ENCODE data around the gene DEXI. TPM values are rescaled to one million over a fixed set of nuclear protein-coding genes. Genes with fewer than 3 reads are reported as not detected.

DEXI gene
- total and polyA plus RNA-seq, 2 of the 13 experiments (the other 11 are each of a cell fraction or from before 2014, with no cell fraction given): 51.5 to 70.4 TPM

DNA sequence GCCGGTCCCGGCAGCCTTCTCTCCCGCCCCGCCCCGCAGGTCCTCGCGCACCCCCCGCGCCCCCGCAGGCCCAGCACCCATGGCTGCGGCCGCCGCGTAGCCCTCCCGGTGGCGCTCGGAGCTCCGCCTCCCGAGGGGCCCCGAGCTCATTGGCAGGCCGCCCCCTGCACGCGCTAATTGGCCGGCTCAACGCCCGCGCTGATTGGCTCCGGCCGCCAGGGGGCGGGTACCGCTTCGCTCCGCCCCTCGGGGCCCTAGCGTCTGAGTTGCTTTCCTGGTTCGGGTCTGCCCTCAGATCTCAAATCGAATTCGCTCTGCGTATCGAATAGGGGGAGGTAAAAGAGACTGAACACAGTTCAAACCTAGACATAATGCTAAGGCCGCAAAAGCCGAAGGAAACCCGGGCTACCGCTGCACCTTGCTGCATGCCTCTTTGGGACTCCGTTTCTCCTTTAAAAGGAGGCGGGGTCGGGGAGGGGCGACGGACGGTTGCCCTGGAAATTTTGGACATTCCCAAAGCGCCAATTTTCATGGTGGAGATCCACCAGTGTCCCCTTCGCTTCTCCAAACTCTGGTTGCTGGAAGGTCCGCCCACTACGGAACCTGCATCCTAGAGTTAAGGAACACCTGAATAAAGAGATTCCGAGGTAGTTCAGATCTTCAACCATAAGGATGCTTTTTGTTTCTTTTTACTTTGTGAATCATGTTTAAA lies at the start of gene DEXI (continued):
- TF ChIP-seq REXO4 (CRISPR knock-in tag; IDR thresholded peaks at IDR 0.05; ENCODE audit: borderline replicate concordance) (no peak), ZNF496 (CRISPR knock-in tag; IDR thresholded peaks at IDR 0.05; ENCODE audit: insufficient replicate concordance) (no peak), EZH2 (conservative IDR thresholded peaks at IDR 0.05; ENCODE audit: low read depth, low read length) (no peak), ZNF7 (CRISPR knock-in tag; IDR thresholded peaks at IDR 0.05) (no peak)
- TF ChIP-seq, protein P1, sequence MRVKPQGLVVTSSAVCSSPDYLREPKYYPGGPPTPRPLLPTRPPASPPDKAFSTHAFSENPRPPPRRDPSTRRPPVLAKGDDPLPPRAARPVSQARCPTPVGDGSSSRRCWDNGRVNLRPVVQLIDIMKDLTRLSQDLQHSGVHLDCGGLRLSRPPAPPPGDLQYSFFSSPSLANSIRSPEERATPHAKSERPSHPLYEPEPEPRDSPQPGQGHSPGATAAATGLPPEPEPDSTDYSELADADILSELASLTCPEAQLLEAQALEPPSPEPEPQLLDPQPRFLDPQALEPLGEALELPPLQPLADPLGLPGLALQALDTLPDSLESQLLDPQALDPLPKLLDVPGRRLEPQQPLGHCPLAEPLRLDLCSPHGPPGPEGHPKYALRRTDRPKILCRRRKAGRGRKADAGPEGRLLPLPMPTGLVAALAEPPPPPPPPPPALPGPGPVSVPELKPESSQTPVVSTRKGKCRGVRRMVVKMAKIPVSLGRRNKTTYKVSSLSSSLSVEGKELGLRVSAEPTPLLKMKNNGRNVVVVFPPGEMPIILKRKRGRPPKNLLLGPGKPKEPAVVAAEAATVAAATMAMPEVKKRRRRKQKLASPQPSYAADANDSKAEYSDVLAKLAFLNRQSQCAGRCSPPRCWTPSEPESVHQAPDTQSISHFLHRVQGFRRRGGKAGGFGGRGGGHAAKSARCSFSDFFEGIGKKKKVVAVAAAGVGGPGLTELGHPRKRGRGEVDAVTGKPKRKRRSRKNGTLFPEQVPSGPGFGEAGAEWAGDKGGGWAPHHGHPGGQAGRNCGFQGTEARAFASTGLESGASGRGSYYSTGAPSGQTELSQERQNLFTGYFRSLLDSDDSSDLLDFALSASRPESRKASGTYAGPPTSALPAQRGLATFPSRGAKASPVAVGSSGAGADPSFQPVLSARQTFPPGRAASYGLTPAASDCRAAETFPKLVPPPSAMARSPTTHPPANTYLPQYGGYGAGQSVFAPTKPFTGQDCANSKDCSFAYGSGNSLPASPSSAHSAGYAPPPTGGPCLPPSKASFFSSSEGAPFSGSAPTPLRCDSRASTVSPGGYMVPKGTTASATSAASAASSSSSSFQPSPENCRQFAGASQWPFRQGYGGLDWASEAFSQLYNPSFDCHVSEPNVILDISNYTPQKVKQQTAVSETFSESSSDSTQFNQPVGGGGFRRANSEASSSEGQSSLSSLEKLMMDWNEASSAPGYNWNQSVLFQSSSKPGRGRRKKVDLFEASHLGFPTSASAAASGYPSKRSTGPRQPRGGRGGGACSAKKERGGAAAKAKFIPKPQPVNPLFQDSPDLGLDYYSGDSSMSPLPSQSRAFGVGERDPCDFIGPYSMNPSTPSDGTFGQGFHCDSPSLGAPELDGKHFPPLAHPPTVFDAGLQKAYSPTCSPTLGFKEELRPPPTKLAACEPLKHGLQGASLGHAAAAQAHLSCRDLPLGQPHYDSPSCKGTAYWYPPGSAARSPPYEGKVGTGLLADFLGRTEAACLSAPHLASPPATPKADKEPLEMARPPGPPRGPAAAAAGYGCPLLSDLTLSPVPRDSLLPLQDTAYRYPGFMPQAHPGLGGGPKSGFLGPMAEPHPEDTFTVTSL (CRISPR knock-in tag; IDR thresholded peaks at IDR 0.05; ENCODE audit: borderline replicate concordance): no peak; the same call in 1 of the 2 replicates

DNA sequence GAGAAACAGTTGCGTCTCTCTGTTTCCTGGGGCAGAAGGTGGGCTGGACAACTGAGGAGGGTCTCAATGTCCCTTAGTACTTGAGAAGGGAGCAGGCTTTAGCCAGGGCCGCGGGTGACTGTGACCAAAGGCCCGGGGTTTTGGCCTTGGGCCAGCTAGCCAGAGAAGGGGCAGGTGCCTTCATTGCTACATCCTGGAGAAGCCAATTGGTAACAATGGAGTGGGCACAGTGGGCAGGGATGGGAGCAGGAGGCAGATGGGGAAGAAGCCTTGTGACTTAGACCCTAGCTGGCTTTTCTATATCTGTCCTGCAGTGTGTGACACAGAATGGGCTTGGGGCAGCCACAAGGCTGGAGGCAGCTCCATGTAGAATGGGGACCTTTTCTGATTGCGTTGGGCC lies 48.1 kb upstream of the DEXI start:
- intact Hi-C loops (cut with micrococcal nuclease; ENCODE audit: unreplicated experiment) (no loop called here), in situ Hi-C loops (cut with HindIII; ENCODE audit: extremely low pct_ligation_motif_present, low pct_unique_long_range_greater_than_20kb) (no loop called here)
- no peak overlapping the region for H3K4me2 ChIP-seq (ENCODE audit: low read depth, low read length)
- POLR2A ChIA-PET: no interaction called here
- no peaks in the 10 kb centered on the region for H3K9me3 ChIP-seq (ENCODE audit: low read length)
- FAIRE-seq (no peak), DNase-seq (ENCODE audit: low spot score) (no peak), ATAC-seq (no peak)
- TF ChIP-seq AGO2 (optimal IDR thresholded peaks at IDR 0.05; ENCODE audit: low read depth, low read length): no peak
- no peak for TF ChIP-seq TBL1XR1 (IDR thresholded peaks at IDR 0.05; ENCODE audit: borderline replicate concordance, low read length, partially characterized antibody)
- no peaks in the 10 kb centered on the region for H4K20me1 ChIP-seq (ENCODE audit: insufficient read depth, low read length)
- peaks cover 10 to 11% of the 10 kb centered on the region in 2 experiments; a peak in 2 of 5 replicates for H3K36me3 ChIP-seq (replicated peaks in 1 of 2; ENCODE audit: control insufficient read depth in 1 of 2, insufficient read depth in 2 of 2, low read length in 2 of 2)
- BruUV-seq (replicated peaks): no TSS peak
- H3K4me3 ChIP-seq (replicated peaks in 1 of 3; ENCODE audit: insufficient read depth in 1 of 3, low read depth in 2 of 3, low read length in 3 of 3): no peak overlapping the region
- no peaks in the 10 kb centered on the region for H3K79me2 ChIP-seq (ENCODE audit: insufficient read depth, low read length)
- no peaks in the 10 kb centered on the region for H3K27me3 ChIP-seq (ENCODE audit: control insufficient read depth in 1 of 2, insufficient read depth in 2 of 2, low read length in 2 of 2)
- no peak overlapping the region for H3K27ac ChIP-seq (ENCODE audit: extremely low read length, insufficient read depth, low read length)
- no peaks in the 10 kb centered on the region for H3K4me1 ChIP-seq (ENCODE audit: insufficient read depth, low read length)
- no peak overlapping the region for H2AFZ ChIP-seq (ENCODE audit: low read length)
- no peak overlapping the region for H3K9ac ChIP-seq (ENCODE audit: insufficient read depth, low read depth, low read length)
- CTCF ChIA-PET (ENCODE audit: low intra/inter-chr PET ratio, low total read pairs): no interaction called here
- 85% methylated on average over 5 of the region's 5 CpGs for WGBS (ENCODE audit: low lambda C conversion rate)
